SK-N-SH (cell line): Measurements from ENCODE around the gene AGXT2. TPM values are rescaled to one million over a fixed set of nuclear protein-coding genes. Genes with fewer than 3 reads are reported as not detected.

Experiments
- CTCF ChIA-PET: fragments of 300-600, 350-600 bp; formaldehyde crosslinking; extraction: SDS; loops from one replicate; lab custom pipeline; 2021; lab: Yijun Ruan, JAX
- POLR2A ChIA-PET: fragments of 350-600 bp; sonication (Branson Sonifier 250); formaldehyde crosslinking; extraction: SDS; loops from one replicate; lab custom pipeline; 2020; ENCODE audit warnings: antibody characterized with exemption, inconsistent platforms; lab: Yijun Ruan, JAX
- DNase-seq: peaks from one replicate; pipeline ENCODE4 v3.0.0; 2012
- H2AFZ ChIP-seq: fragments of 200-600 bp; sonication (generic); 2 replicates; pipeline ENCODE4 v1.8.1; 2016; ENCODE audit warnings: antibody characterized with exemption, mild to moderate bottlenecking, low read depth
- H3F3A ChIP-seq: fragments of 200-600 bp; sonication (generic); replicated peaks from 2 replicates; pipeline ENCODE3; 2016; ENCODE audit warnings: antibody characterized with exemption, mild to moderate bottlenecking; ENCODE audit not compliant: insufficient read depth
- H3K27ac ChIP-seq, 2 experiments: fragments of 200-500 bp in 1 of 2; fragments of 200-600 bp in 1 of 2; sonication (Bioruptor generic) in 1 of 2; sonication (generic), shearing (Covaris generic) in 1 of 2; 2 replicates each; pipeline versions ENCODE4 v1.5.1 to v1.6.1; 2014 to 2016; ENCODE audit warnings: low read depth in 2 of 2, inconsistent platforms in 1 of 2, low read length in 1 of 2, mild to moderate bottlenecking in 1 of 2, mixed read lengths in 1 of 2
- H3K27me3 ChIP-seq: fragments of 200-600 bp; sonication (generic), shearing (Covaris generic); 2 replicates; pipeline ENCODE4 v1.6.1; 2016; ENCODE audit warnings: mixed run types; ENCODE audit not compliant: insufficient read depth
- H3K36me3 ChIP-seq, 2 experiments: fragments of 200-500 bp in 1 of 2; fragments of 200-600 bp in 1 of 2; sonication (Bioruptor generic) in 1 of 2; sonication (generic) in 1 of 2; replicated peaks in 1 of 2; 2 replicates each; pipeline versions ENCODE3 to v1.5.1; 2014 to 2016; ENCODE audit warnings: low read length in 1 of 2, mild to moderate bottlenecking in 1 of 2; ENCODE audit not compliant: insufficient read depth in 2 of 2, control insufficient read depth in 1 of 2
- H3K4me1 ChIP-seq, 2 experiments: fragments of 200-500 bp in 1 of 2; fragments of 200-600 bp in 1 of 2; sonication (Bioruptor generic) in 1 of 2; sonication (generic), shearing (Covaris generic) in 1 of 2; 2 replicates each; pipeline versions ENCODE4 v1.5.1 to v1.6.1; 2014 to 2016; ENCODE audit warnings: low read depth in 1 of 2, low read length in 1 of 2, mixed run types in 1 of 2; ENCODE audit not compliant: insufficient read depth in 2 of 2, control insufficient read depth in 1 of 2
- H3K4me2 ChIP-seq: fragments of 200-600 bp; sonication (generic), shearing (Covaris generic); 2 replicates; pipeline ENCODE4 v1.6.1; 2017; ENCODE audit warnings: mixed run types
- H3K4me3 ChIP-seq, 2 experiments: fragments of 200-500 bp in 1 of 2; fragments of 200-600 bp in 1 of 2; sonication (Bioruptor generic) in 1 of 2; sonication (generic), shearing (Covaris generic) in 1 of 2; 2 replicates each; pipeline versions ENCODE4 v1.5.1 to v1.8.1; 2014 to 2016; ENCODE audit warnings: low read depth in 2 of 2, inconsistent platforms in 1 of 2, low read length in 1 of 2, mild to moderate bottlenecking in 1 of 2, mixed read lengths in 1 of 2, moderate library complexity in 1 of 2
- H3K79me2 ChIP-seq: fragments of 200-600 bp; sonication (generic); 2 replicates; pipeline ENCODE4 v1.8.1; 2017; ENCODE audit warnings: mild to moderate bottlenecking; ENCODE audit not compliant: insufficient read depth
- H3K9ac ChIP-seq: fragments of 200-600 bp; sonication (generic); 2 replicates; pipeline ENCODE4 v1.6.1; 2017; ENCODE audit warnings: mixed run types
- H3K9me2 ChIP-seq: fragments of 200-600 bp; sonication (generic); 2 replicates; pipeline ENCODE4 v1.6.1; 2017; ENCODE audit warnings: mixed run types
- H3K9me3 ChIP-seq: fragments of 200-600 bp; sonication (generic); 2 replicates; pipeline ENCODE4 v1.6.1; 2017; ENCODE audit warnings: mixed run types, mild to moderate bottlenecking, moderate library complexity
- H4K20me1 ChIP-seq: fragments of 200-600 bp; sonication (generic); 2 replicates; pipeline ENCODE4 v1.6.1; 2017; ENCODE audit warnings: mild to moderate bottlenecking, mixed run types; ENCODE audit not compliant: insufficient read depth
- ELF1 ChIP-seq: IDR thresholded peaks from 2 replicates; pipeline ENCODE4 v1.4.0; 2012
- FOSL2 ChIP-seq: IDR thresholded peaks from 2 replicates; pipeline ENCODE4 v1.4.0; 2012; ENCODE audit warnings: low read depth, mild to moderate bottlenecking, moderate library complexity, borderline replicate concordance
- GABPA ChIP-seq: IDR thresholded peaks from 2 replicates; pipeline ENCODE4 v1.4.0; 2012; ENCODE audit warnings: low read depth, mild to moderate bottlenecking
- GATA2 ChIP-seq: sonication (generic); formaldehyde crosslinking; IDR thresholded peaks from 2 replicates; pipeline ENCODE4 v1.5.0; 2020; ENCODE audit warnings: mild to moderate bottlenecking, missing genetic modification reagents
- JUND ChIP-seq: IDR thresholded peaks from 2 replicates; pipeline ENCODE4 v1.4.0; 2012
- MEF2A ChIP-seq: IDR thresholded peaks from 2 replicates; pipeline ENCODE4 v1.4.0; 2012; ENCODE audit warnings: low read depth, borderline replicate concordance
- NFIC ChIP-seq: IDR thresholded peaks from 2 replicates; pipeline ENCODE4 v1.4.0; 2012; ENCODE audit warnings: borderline replicate concordance
- NRF1 ChIP-seq: IDR thresholded peaks from 2 replicates; pipeline ENCODE4 v1.6.1; 2012; ENCODE audit warnings: low read depth, mild to moderate bottlenecking, low read length
- RCOR1 ChIP-seq: fragments of 150-350 bp; IDR thresholded peaks from 2 replicates; pipeline ENCODE4 v1.6.1; 2017; ENCODE audit warnings: antibody characterized with exemption, low read length
- RFX5 ChIP-seq: IDR thresholded peaks from 2 replicates; pipeline ENCODE4 v1.6.1; 2012; ENCODE audit warnings: mild to moderate bottlenecking, improper control_type of control experiment, low read length
- RXRA ChIP-seq: IDR thresholded peaks from 2 replicates; pipeline ENCODE4 v1.4.0; 2012; ENCODE audit warnings: low read depth, mild to moderate bottlenecking, borderline replicate concordance
- SIN3A ChIP-seq: IDR thresholded peaks from 2 replicates; pipeline ENCODE4 v1.6.1; 2012; ENCODE audit warnings: low read depth, mild to moderate bottlenecking, low read length, moderate library complexity, borderline replicate concordance
- TCF12 ChIP-seq: IDR thresholded peaks from 2 replicates; pipeline ENCODE4 v1.4.0; 2012
- TEAD4 ChIP-seq: IDR thresholded peaks from 2 replicates; pipeline ENCODE4 v1.4.0; 2012; ENCODE audit warnings: mild to moderate bottlenecking, borderline replicate concordance; ENCODE audit not compliant: insufficient read depth
- WGBS: methylation state at CpG from one replicate; pipeline ENCODE4 v1.1.6; 2017; ENCODE audit warnings: low lambda C conversion rate; 5-methylcytosine and 5-hydroxymethylcytosine counted together
- polyA plus RNA-seq, 3 experiments: library from polyadenylated mRNA; depleted of rRNA; stranded (reverse); fragments of >200 nt; gene quantifications; 2 replicates each; pipeline ENCODE4 v1.2.3, GENCODE V29; 2012
- TF ChIP-seq, protein P1 (sequence below): fragments of 150-350 bp; IDR thresholded peaks from 2 replicates; pipeline ENCODE4 v1.6.1; 2016; ENCODE audit warnings: mild to moderate bottlenecking, low read depth, low read length
- TF ChIP-seq, protein P2 (sequence below): IDR thresholded peaks from 2 replicates; pipeline ENCODE4 v1.4.0; 2012; ENCODE audit warnings: low read depth, borderline replicate concordance
- TF ChIP-seq, protein P3 (sequence below): IDR thresholded peaks from 2 replicates; pipeline ENCODE4 v1.4.0; 2012; ENCODE audit warnings: low read depth
- TF ChIP-seq, protein P4 (sequence below): fragments of 200-600 bp; sonication (generic); IDR thresholded peaks from 2 replicates; pipeline ENCODE4 v1.6.1; 2017; ENCODE audit warnings: antibody characterized with exemption, mild to moderate bottlenecking, moderate library complexity
- TF ChIP-seq, protein P5 (sequence below): fragments of 150-350 bp; IDR thresholded peaks from 2 replicates; pipeline ENCODE4 v1.6.1; 2017; ENCODE audit warnings: antibody characterized with exemption, low read length, low read depth, borderline replicate concordance
- TF ChIP-seq, protein P6 (sequence below): IDR thresholded peaks from 2 replicates; pipeline ENCODE4 v1.6.1; 2012; ENCODE audit warnings: mild to moderate bottlenecking, low read depth, low read length, moderate library complexity

The AGXT2 gene
- polyA plus RNA-seq, 1 of the 3 experiments (the other 2 are of a cell fraction): not detected

DNA sequence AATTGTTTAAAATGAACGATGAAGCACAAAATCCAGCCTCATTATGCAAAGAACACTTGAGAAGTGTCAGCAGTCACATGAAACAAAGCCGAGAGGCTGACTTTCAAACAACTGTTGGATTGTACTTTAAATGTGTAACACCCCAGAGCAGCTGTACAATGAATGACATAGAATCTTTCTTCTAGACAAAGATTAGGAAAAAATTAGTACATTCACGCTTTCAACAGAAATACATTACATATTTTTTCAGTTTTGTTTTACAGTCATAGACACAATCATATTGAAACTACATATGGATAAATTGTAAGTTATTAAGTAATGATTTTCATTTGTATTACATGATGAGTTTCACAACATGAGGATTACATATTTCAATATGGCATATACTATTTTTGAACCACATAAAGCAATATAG, 10.6 kb upstream of the AGXT2 start:
- H3K9me2 ChIP-seq: no peaks in the 10 kb centered on the region
- no peak overlapping the region for H3K4me2 ChIP-seq
- TF ChIP-seq, protein P1, sequence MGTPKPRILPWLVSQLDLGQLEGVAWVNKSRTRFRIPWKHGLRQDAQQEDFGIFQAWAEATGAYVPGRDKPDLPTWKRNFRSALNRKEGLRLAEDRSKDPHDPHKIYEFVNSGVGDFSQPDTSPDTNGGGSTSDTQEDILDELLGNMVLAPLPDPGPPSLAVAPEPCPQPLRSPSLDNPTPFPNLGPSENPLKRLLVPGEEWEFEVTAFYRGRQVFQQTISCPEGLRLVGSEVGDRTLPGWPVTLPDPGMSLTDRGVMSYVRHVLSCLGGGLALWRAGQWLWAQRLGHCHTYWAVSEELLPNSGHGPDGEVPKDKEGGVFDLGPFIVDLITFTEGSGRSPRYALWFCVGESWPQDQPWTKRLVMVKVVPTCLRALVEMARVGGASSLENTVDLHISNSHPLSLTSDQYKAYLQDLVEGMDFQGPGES: no peak
- TF ChIP-seq TEAD4 (no peak), RFX5 (no peak), SIN3A (no peak), GATA2 (CRISPR knock-in tag) (no peak), JUND (no peak), RCOR1 (no peak), TCF12 (no peak)
- TF ChIP-seq, protein P2, sequence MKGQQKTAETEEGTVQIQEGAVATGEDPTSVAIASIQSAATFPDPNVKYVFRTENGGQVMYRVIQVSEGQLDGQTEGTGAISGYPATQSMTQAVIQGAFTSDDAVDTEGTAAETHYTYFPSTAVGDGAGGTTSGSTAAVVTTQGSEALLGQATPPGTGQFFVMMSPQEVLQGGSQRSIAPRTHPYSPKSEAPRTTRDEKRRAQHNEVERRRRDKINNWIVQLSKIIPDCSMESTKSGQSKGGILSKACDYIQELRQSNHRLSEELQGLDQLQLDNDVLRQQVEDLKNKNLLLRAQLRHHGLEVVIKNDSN: no peak
- TF ChIP-seq, protein P3, sequence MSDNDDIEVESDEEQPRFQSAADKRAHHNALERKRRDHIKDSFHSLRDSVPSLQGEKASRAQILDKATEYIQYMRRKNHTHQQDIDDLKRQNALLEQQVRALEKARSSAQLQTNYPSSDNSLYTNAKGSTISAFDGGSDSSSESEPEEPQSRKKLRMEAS: no peak
- H3K9me3 ChIP-seq: no peaks in the 10 kb centered on the region
- no peak overlapping the region for H3K27ac ChIP-seq
- DNase-seq: no peak
- H3K79me2 ChIP-seq: no peaks in the 10 kb centered on the region
- H2AFZ ChIP-seq: no peak overlapping the region
- no peaks in the 10 kb centered on the region for H3K36me3 ChIP-seq
- no peak overlapping the region for H3K9ac ChIP-seq
- H3K27me3 ChIP-seq: peaks cover 6% of the 10 kb centered on the region; the same call in 1 of the 2 replicates
- no peaks in the 10 kb centered on the region for H3F3A ChIP-seq
- ChIA-PET POLR2A (no interaction called here), CTCF (no interaction called here)
- H4K20me1 ChIP-seq: no peaks in the 10 kb centered on the region
- no peaks in the 10 kb centered on the region for H3K4me1 ChIP-seq
- H3K4me3 ChIP-seq: no peak overlapping the region
- WGBS: 16% methylated on average over 3 of the region's 3 CpGs

DNA sequence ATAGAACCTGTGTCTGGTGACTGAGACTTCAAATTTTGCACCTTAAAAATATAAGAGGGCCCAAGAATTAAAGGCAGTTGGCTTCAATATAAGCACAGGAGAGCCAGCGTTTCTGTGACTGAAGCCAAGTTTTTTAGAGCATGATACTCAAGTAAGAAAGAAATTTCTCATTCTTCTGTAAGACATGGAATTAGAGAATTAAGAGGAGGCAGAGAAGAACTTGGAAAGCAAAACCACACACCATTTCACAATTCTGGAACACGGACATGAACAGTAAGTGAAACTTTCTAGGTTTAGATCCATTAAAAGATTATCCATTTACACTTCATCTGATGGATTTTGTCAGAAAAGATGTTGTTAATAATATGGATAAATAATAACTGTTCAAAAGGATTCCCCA, 8.9 kb upstream of the AGXT2 start:
- Histone ChIP-seq H3K9ac (no peak overlapping the region), H3K27me3 (no peaks in the 10 kb centered on the region), H3K9me3 (no peaks in the 10 kb centered on the region), H3K4me1 (no peaks in the 10 kb centered on the region), H3K27ac (no peak overlapping the region), H3K4me3 (no peak overlapping the region), H4K20me1 (no peaks in the 10 kb centered on the region), H3K36me3 (no peaks in the 10 kb centered on the region), H3K9me2 (no peaks in the 10 kb centered on the region), H2AFZ (no peak overlapping the region), H3K79me2 (no peaks in the 10 kb centered on the region), H3K4me2 (no peak overlapping the region), H3F3A (no peaks in the 10 kb centered on the region)
- WGBS: 17% methylated on average over 2 of the region's 2 CpGs
- ChIA-PET POLR2A (no interaction called here), CTCF (no interaction called here)
- no peak for DNase-seq
- TF ChIP-seq RFX5 (no peak), SIN3A (no peak), GABPA (no peak), RCOR1 (no peak), NFIC (no peak), ELF1 (no peak), NRF1 (no peak), FOSL2 (no peak), RXRA (no peak), GATA2 (CRISPR knock-in tag) (no peak), MEF2A (no peak)
- TF ChIP-seq, protein P4, sequence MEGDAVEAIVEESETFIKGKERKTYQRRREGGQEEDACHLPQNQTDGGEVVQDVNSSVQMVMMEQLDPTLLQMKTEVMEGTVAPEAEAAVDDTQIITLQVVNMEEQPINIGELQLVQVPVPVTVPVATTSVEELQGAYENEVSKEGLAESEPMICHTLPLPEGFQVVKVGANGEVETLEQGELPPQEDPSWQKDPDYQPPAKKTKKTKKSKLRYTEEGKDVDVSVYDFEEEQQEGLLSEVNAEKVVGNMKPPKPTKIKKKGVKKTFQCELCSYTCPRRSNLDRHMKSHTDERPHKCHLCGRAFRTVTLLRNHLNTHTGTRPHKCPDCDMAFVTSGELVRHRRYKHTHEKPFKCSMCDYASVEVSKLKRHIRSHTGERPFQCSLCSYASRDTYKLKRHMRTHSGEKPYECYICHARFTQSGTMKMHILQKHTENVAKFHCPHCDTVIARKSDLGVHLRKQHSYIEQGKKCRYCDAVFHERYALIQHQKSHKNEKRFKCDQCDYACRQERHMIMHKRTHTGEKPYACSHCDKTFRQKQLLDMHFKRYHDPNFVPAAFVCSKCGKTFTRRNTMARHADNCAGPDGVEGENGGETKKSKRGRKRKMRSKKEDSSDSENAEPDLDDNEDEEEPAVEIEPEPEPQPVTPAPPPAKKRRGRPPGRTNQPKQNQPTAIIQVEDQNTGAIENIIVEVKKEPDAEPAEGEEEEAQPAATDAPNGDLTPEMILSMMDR: no peak
- TF ChIP-seq, protein P3: no peak
- TF ChIP-seq, protein P5, sequence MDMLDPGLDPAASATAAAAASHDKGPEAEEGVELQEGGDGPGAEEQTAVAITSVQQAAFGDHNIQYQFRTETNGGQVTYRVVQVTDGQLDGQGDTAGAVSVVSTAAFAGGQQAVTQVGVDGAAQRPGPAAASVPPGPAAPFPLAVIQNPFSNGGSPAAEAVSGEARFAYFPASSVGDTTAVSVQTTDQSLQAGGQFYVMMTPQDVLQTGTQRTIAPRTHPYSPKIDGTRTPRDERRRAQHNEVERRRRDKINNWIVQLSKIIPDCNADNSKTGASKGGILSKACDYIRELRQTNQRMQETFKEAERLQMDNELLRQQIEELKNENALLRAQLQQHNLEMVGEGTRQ: no peak
- TF ChIP-seq, protein P6, sequence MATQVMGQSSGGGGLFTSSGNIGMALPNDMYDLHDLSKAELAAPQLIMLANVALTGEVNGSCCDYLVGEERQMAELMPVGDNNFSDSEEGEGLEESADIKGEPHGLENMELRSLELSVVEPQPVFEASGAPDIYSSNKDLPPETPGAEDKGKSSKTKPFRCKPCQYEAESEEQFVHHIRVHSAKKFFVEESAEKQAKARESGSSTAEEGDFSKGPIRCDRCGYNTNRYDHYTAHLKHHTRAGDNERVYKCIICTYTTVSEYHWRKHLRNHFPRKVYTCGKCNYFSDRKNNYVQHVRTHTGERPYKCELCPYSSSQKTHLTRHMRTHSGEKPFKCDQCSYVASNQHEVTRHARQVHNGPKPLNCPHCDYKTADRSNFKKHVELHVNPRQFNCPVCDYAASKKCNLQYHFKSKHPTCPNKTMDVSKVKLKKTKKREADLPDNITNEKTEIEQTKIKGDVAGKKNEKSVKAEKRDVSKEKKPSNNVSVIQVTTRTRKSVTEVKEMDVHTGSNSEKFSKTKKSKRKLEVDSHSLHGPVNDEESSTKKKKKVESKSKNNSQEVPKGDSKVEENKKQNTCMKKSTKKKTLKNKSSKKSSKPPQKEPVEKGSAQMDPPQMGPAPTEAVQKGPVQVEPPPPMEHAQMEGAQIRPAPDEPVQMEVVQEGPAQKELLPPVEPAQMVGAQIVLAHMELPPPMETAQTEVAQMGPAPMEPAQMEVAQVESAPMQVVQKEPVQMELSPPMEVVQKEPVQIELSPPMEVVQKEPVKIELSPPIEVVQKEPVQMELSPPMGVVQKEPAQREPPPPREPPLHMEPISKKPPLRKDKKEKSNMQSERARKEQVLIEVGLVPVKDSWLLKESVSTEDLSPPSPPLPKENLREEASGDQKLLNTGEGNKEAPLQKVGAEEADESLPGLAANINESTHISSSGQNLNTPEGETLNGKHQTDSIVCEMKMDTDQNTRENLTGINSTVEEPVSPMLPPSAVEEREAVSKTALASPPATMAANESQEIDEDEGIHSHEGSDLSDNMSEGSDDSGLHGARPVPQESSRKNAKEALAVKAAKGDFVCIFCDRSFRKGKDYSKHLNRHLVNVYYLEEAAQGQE: no peak
